ENCODE results near the gene ZNF415. TPM values are rescaled to one million over a fixed set of nuclear protein-coding genes. Genes with fewer than 3 reads are reported as not detected.

ZNF415 gene
- polyA plus RNA-seq, 2 of the 4 experiments (the other 2 are of a cell fraction): not detected

GRCh38 chr19:53086949-53087348 is 45.8 kb downstream of the ZNF415 start:
- ChIA-PET CTCF (no interaction called here), POLR2A (no interaction called here)
- H3K27ac ChIP-seq: no peak overlapping the region
- no peak overlapping the region for H3K4me2 ChIP-seq
- H3K4me1 ChIP-seq: no peaks in the 10 kb centered on the region
- 72% methylated on average over 5 of the region's 5 CpGs for WGBS (ENCODE audit: missing lambda C conversion rate)
- TF ChIP-seq HOXB13 (CRISPR knock-in tag; IDR thresholded peaks at IDR 0.05; ENCODE audit: low read depth): no peak
- TF ChIP-seq CBX2 (IDR thresholded peaks at IDR 0.05; ENCODE audit: borderline replicate concordance, low read depth): no peak
- TF ChIP-seq, protein P1, sequence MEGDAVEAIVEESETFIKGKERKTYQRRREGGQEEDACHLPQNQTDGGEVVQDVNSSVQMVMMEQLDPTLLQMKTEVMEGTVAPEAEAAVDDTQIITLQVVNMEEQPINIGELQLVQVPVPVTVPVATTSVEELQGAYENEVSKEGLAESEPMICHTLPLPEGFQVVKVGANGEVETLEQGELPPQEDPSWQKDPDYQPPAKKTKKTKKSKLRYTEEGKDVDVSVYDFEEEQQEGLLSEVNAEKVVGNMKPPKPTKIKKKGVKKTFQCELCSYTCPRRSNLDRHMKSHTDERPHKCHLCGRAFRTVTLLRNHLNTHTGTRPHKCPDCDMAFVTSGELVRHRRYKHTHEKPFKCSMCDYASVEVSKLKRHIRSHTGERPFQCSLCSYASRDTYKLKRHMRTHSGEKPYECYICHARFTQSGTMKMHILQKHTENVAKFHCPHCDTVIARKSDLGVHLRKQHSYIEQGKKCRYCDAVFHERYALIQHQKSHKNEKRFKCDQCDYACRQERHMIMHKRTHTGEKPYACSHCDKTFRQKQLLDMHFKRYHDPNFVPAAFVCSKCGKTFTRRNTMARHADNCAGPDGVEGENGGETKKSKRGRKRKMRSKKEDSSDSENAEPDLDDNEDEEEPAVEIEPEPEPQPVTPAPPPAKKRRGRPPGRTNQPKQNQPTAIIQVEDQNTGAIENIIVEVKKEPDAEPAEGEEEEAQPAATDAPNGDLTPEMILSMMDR (IDR thresholded peaks at IDR 0.05): no peak
- no peak for TF ChIP-seq JUNB (IDR thresholded peaks at IDR 0.05)
- TF ChIP-seq, protein P2, sequence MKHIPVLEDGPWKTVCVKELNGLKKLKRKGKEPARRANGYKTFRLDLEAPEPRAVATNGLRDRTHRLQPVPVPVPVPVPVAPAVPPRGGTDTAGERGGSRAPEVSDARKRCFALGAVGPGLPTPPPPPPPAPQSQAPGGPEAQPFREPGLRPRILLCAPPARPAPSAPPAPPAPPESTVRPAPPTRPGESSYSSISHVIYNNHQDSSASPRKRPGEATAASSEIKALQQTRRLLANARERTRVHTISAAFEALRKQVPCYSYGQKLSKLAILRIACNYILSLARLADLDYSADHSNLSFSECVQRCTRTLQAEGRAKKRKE (CRISPR knock-in tag; IDR thresholded peaks at IDR 0.05; ENCODE audit: low read depth): no peak
- TF ChIP-seq POLR2AphosphoS2 (conservative IDR thresholded peaks at IDR 0.05; ENCODE audit: low read length): no peak
- TF ChIP-seq, protein P3, sequence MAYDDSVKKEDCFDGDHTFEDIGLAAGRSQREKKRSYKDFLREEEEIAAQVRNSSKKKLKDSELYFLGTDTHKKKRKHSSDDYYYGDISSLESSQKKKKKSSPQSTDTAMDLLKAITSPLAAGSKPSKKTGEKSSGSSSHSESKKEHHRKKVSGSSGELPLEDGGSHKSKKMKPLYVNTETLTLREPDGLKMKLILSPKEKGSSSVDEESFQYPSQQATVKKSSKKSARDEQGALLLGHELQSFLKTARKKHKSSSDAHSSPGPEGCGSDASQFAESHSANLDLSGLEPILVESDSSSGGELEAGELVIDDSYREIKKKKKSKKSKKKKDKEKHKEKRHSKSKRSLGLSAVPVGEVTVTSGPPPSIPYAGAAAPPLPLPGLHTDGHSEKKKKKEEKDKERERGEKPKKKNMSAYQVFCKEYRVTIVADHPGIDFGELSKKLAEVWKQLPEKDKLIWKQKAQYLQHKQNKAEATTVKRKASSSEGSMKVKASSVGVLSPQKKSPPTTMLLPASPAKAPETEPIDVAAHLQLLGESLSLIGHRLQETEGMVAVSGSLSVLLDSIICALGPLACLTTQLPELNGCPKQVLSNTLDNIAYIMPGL (CRISPR knock-in tag; IDR thresholded peaks at IDR 0.05; ENCODE audit: borderline replicate concordance): no peak
- no peak for TF ChIP-seq SMC3 (IDR thresholded peaks at IDR 0.05)
- TF ChIP-seq PBX3 (IDR thresholded peaks at IDR 0.05): no peak
- TF ChIP-seq JUN (IDR thresholded peaks at IDR 0.05): no peak
- no peak for TF ChIP-seq EHF (CRISPR knock-in tag; IDR thresholded peaks at IDR 0.05)
- TF ChIP-seq RFX5 (IDR thresholded peaks at IDR 0.05): no peak
- TF ChIP-seq CHD4 (IDR thresholded peaks at IDR 0.05; ENCODE audit: borderline replicate concordance): no peak
- no peak for TF ChIP-seq RNF2 (IDR thresholded peaks at IDR 0.05; ENCODE audit: borderline replicate concordance, low read depth)
- no peak for TF ChIP-seq ZC3H11A (IDR thresholded peaks at IDR 0.05)
- no peak for TF ChIP-seq ESRRA (IDR thresholded peaks at IDR 0.05; ENCODE audit: borderline replicate concordance, low read length)
- no peak for TF ChIP-seq RCOR1 (IDR thresholded peaks at IDR 0.05; ENCODE audit: low read depth, low read length)
- TF ChIP-seq FOSB (CRISPR knock-in tag; IDR thresholded peaks at IDR 0.05): no peak
- no peak overlapping the region for H3K4me3 ChIP-seq
- DNase-seq (ENCODE audit: low read depth in 1 of 2, low spot score in 1 of 2) (no peak), ATAC-seq (no peak), FAIRE-seq (no peak)
- H3K9me3 ChIP-seq: peaks cover 77% of the 10 kb centered on the region

DNA sequence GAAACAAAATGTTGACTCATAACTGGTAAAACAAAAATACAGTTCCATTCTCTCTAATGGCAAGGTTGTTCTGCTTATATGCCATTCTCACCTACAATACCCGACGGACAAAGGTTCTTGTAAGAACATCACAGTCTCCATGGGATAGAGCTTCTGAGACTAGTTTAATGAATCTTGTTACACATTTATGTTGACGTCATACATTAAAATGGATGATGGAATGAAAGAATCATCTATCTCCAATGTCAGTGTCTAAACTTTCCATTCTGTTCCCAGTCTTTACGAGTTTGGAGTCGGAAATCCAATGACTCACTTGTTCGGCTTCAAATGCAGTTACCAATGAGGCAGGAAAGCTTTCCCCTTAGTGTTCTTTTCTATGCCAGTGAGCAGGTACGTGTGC is 47.2 kb downstream of the ZNF415 start:
- ATAC-seq (no peak), FAIRE-seq (no peak), DNase-seq (ENCODE audit: low read depth in 1 of 2, low spot score in 1 of 2) (no peak)
- 87% methylated on average over 7 of the region's 7 CpGs for WGBS (ENCODE audit: missing lambda C conversion rate)
- H3K4me1 ChIP-seq: no peaks in the 10 kb centered on the region
- peaks cover 78% of the 10 kb centered on the region for H3K9me3 ChIP-seq
- TF ChIP-seq EP300 (IDR thresholded peaks at IDR 0.05) (no peak), FOSB (CRISPR knock-in tag; IDR thresholded peaks at IDR 0.05) (no peak), POLR2AphosphoS2 (conservative IDR thresholded peaks at IDR 0.05; ENCODE audit: low read length) (no peak), RAD21 (conservative IDR thresholded peaks at IDR 0.05 in 1 of 2, IDR thresholded peaks at IDR 0.05 in 1 of 2) (no peak), CBX8 (IDR thresholded peaks at IDR 0.05) (no peak), NFE2L2 (conservative IDR thresholded peaks at IDR 0.05; ENCODE audit: low read length) (no peak), POLR2A (IDR thresholded peaks at IDR 0.05; ENCODE audit: low read length) (no peak), CHD4 (IDR thresholded peaks at IDR 0.05; ENCODE audit: borderline replicate concordance) (no peak), RNF2 (IDR thresholded peaks at IDR 0.05; ENCODE audit: borderline replicate concordance, low read depth) (no peak), ELK1 (IDR thresholded peaks at IDR 0.05; ENCODE audit: low read depth, low read length) (no peak), TFCP2L1 (CRISPR knock-in tag; IDR thresholded peaks at IDR 0.05) (no peak)
- TF ChIP-seq, protein P3 (CRISPR knock-in tag; IDR thresholded peaks at IDR 0.05; ENCODE audit: borderline replicate concordance): no peak
- TF ChIP-seq, protein P4, sequence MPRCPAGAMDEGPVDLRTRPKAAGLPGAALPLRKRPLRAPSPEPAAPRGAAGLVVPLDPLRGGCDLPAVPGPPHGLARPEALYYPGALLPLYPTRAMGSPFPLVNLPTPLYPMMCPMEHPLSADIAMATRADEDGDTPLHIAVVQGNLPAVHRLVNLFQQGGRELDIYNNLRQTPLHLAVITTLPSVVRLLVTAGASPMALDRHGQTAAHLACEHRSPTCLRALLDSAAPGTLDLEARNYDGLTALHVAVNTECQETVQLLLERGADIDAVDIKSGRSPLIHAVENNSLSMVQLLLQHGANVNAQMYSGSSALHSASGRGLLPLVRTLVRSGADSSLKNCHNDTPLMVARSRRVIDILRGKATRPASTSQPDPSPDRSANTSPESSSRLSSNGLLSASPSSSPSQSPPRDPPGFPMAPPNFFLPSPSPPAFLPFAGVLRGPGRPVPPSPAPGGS (IDR thresholded peaks at IDR 0.05): no peak
- no peak overlapping the region for H3K4me3 ChIP-seq
- POLR2A ChIA-PET: no interaction called here
- no peak overlapping the region for H3K27ac ChIP-seq
- no peak overlapping the region for H3K4me2 ChIP-seq
- CTCF ChIA-PET: no interaction called here
